Activated naive CD8-positive, alpha-beta T cell treated with anti-CD3 and anti-CD28 coated beads, Interleukin-2, amount 10 ng/mL, durations not matched to agents 7 days and 5 days (primary cell): ENCODE data around the gene HNMT. TPM values are rescaled to one million over a fixed set of nuclear protein-coding genes. Genes with fewer than 3 reads are reported as not detected.
"Not testable (repeated sequence)": the region's sequence is repeated elsewhere in the genome, so short reads cannot be mapped to it uniquely, and the experiment has no call there.

ENCODE experiments used
- ATAC-seq: fragments of 150-1000 bp; cut with Tn5 transposase; one replicate; pipeline ENCODE4 v1.10.0; 2021; ENCODE audit warnings: low read depth, moderate library complexity
- POLR2A ChIA-PET: fragments of 350-600 bp; sonication (Branson Sonifier 250); formaldehyde crosslinking; loops from one replicate; lab custom pipeline; 2021; ENCODE audit warnings: antibody characterized with exemption; lab: Charles Lee
- DNase-seq: peaks from one replicate; pipeline ENCODE4 v3.0.0; 2021
- H3K27ac Mint-ChIP-seq: one replicate; pipeline ENCODE4 v1.8.0; 2022; ENCODE audit warnings: mild to moderate bottlenecking, mixed read lengths
- H3K27me3 Mint-ChIP-seq: one replicate; pipeline ENCODE4 v1.8.0; 2022; ENCODE audit warnings: mild to moderate bottlenecking, moderate library complexity, mixed read lengths
- H3K36me3 Mint-ChIP-seq: one replicate; pipeline ENCODE4 v1.8.0; 2021; ENCODE audit warnings: mild to moderate bottlenecking, mixed read lengths
- H3K4me1 Mint-ChIP-seq: one replicate; pipeline ENCODE4 v1.8.0; 2021; ENCODE audit warnings: mixed read lengths
- H3K4me3 Mint-ChIP-seq: one replicate; pipeline ENCODE4 v1.8.0; 2022; ENCODE audit warnings: mild to moderate bottlenecking, moderate library complexity, mixed read lengths
- H3K9me3 Mint-ChIP-seq: one replicate; pipeline ENCODE4 v1.8.0; 2021; ENCODE audit warnings: mixed read lengths
- total RNA-seq, 2 experiments: library from RNA; stranded (reverse); gene quantifications; one replicate each; pipeline ENCODE4 v1.2.3, GENCODE V29; 2021

The HNMT gene
- total RNA-seq, 2 experiments from 2014 or later: 0.28 to 0.57 TPM

DNA sequence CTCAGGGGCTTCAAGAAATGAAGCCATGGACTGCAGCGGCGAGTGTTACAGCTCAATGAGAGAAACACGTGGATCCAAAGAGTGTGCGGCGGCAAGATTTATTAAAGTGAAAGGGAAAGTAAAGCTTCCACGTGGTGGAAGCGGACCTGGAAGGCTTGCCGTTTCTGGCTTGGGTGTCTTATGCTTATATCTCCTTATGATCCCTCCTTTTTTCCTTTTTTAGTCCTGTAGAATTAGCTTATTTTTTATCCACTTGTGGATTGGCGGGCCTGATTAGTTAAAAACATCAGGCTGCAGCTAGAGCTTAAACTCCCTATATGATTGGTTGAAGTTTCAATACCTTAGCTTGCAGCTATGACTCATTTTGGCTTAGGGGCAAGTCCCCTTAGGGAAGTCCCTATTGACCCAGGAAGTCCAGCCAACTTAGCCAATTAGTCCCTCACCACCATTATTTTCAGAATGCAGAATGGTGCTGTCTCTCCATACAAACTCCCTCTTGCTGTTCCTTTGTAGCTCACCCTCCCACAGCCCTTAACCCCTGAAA is 11.6 kb upstream of the HNMT start:
- H3K9me3 Mint-ChIP-seq: no peaks in the 10 kb centered on the region
- no peaks in the 10 kb centered on the region for H3K27me3 Mint-ChIP-seq
- no peak for DNase-seq
- POLR2A ChIA-PET: no interaction called here
- peaks cover 6% of the 10 kb centered on the region for H3K4me1 Mint-ChIP-seq
- H3K36me3 Mint-ChIP-seq: peaks cover 2% of the 10 kb centered on the region
- ATAC-seq: no peak
- H3K4me3 Mint-ChIP-seq: peak overlapping the region; percentile 61
- peak overlapping the region; percentile 74 for H3K27ac Mint-ChIP-seq

DNA sequence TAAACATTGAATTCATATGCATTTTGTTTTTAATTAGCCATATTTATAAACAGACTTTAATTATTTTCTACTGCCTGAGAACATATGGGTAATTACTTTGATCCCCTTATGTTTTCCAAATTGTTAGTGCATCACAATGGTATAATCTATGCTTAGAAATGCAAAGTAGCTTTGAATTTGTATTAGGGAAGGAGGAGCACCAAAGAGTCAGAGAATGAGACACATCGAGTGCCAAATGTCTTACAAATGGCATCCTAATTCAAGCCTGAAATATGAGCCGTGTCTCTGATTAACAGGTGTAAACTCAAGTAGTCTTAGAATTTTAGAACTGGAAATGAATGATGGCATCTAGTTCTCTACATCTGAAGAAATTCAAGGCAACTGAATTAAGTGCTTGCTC is 8.7 kb upstream of the HNMT start:
- no peak for ATAC-seq
- Mint-ChIP-seq H3K36me3 (peaks cover 2% of the 10 kb centered on the region), H3K9me3 (no peaks in the 10 kb centered on the region), H3K4me3 (no peak overlapping the region), H3K27ac (no peak overlapping the region), H3K27me3 (no peaks in the 10 kb centered on the region), H3K4me1 (peaks cover 6% of the 10 kb centered on the region)
- POLR2A ChIA-PET: interaction anchor here (0.6 kb wide), 1 partner anchor 677 kb away, joined by 3 read pairs; no protein-coding TSS in a partner anchor
- no peak for DNase-seq

DNA sequence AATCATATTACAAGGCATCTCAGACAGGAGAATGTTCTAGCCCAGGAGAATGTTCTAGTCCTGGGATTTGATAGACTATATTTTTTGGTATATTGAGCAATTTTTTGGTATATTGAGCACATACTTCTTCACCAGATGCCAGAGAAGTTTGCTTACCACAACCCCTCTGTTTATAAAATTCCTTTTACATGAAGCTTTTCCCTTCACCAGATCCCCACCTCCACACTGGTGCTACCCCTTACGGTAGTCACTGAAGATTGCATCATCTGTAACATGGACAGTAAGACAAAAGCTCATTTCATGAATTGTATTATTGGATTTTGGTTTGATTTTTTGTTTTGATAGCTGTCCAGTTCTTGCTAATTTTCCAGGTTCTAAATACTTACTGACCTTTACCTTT is 7.2 kb upstream of the HNMT start:
- Mint-ChIP-seq H3K4me1 (peaks cover 5% of the 10 kb centered on the region), H3K36me3 (peaks cover under 1% of the 10 kb centered on the region), H3K4me3 (no peak overlapping the region), H3K27ac (no peak overlapping the region), H3K27me3 (no peaks in the 10 kb centered on the region), H3K9me3 (peaks cover 2% of the 10 kb centered on the region)
- DNase-seq (no peak), ATAC-seq (no peak)
- POLR2A ChIA-PET: no interaction called here

DNA sequence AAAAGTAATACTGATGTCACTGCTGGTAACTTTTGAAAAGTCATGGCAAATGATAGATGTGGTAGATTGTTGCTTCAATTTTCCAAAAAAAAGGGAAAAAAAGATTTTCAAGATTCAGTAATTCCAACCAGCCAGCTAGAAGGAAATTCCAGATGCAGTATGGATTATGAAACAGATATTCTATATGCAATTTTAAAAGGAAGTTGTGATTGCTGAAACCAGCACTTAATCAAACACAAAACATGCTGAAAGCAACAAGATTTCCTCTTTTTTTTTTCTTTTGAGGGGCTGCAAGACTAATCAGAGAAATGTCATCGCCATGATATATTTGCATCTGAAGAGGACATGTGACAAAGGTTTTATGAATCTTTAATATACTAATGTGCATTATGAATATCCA is 5.1 kb upstream of the HNMT start:
- POLR2A ChIA-PET: no interaction called here
- no peaks in the 10 kb centered on the region for H3K4me1 Mint-ChIP-seq
- H3K27me3 Mint-ChIP-seq: no peaks in the 10 kb centered on the region
- no peaks in the 10 kb centered on the region for H3K36me3 Mint-ChIP-seq
- no peak for DNase-seq
- H3K4me3 Mint-ChIP-seq: no peak overlapping the region
- H3K9me3 Mint-ChIP-seq: peaks cover 2% of the 10 kb centered on the region
- H3K27ac Mint-ChIP-seq: no peak overlapping the region
- no peak for ATAC-seq

DNA sequence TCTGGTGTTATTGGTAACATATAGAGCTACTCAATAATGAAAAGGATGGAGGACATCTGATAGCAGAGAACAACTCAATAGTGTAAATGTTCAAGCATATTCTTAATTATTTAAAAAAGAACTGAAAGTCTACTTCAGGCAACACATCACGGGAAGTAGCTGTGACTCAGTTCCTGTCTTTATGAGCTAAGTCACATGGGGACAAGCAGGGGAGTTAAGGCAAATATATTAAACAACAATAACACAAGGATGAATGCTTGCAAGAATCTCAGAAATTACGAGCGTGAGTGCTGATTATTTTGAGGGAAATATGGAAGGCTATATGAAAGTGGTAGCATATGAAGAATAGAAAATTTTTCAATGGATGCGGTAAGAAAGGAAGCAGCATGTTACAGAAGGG is 4.0 kb upstream of the HNMT start:
- H3K4me1 Mint-ChIP-seq: no peaks in the 10 kb centered on the region
- H3K9me3 Mint-ChIP-seq: peaks cover 2% of the 10 kb centered on the region
- DNase-seq (no peak), ATAC-seq (no peak)
- H3K27ac Mint-ChIP-seq: no peak overlapping the region
- POLR2A ChIA-PET: no interaction called here
- H3K36me3 Mint-ChIP-seq: no peaks in the 10 kb centered on the region
- H3K27me3 Mint-ChIP-seq: no peaks in the 10 kb centered on the region
- H3K4me3 Mint-ChIP-seq: no peak overlapping the region

DNA sequence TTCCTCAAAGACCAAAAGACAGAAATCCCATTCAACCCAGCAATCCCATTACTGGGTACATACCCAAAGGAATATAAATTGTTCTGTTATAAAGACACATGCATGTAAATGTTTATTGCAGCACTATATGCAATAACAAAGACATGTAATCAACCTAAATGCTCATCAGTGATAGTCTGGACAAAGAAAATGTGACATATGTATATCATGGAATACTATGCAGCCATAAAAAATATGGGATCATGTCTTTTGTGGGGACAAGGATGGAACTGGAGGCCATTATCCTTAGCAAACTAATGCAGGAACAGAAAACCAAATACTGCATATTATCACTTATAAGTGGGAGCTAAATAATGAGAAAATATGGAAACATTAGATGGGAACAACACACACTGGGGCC is 2.7 kb upstream of the HNMT start:
- no peaks in the 10 kb centered on the region for H3K4me1 Mint-ChIP-seq
- DNase-seq: no peak
- H3K9me3 Mint-ChIP-seq: peaks cover 2% of the 10 kb centered on the region
- no peak overlapping the region for H3K27ac Mint-ChIP-seq
- H3K36me3 Mint-ChIP-seq: no peaks in the 10 kb centered on the region
- H3K27me3 Mint-ChIP-seq: no peaks in the 10 kb centered on the region
- H3K4me3 Mint-ChIP-seq: no peak overlapping the region
- no peak for ATAC-seq
- POLR2A ChIA-PET: no interaction called here

DNA sequence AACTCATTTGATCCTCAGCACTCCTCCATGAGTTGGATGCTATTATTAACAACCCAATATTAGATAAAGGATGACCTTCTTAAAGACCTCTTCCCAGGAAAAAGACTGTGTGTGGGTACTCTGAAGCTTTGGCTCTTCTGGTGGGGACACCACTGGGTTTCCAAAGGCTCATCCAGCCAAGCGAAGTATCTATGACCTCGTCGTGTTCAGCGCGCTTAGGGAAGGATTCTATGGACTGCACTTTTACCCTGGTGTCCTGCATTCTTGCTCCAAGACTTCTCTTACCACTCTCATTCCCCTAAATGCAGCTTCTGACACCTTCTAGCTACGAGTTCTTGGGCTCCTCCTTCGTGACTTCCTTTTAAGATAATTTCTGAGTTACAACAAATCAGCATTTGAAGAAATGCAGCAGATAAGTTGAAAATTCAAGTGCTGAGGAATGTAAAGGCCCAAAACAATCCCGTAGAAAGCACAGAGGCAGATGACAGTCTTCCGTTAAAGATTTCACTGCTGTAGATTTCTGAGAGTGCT is 673 bp upstream of the HNMT start:
- Mint-ChIP-seq H3K27ac (no peak overlapping the region), H3K27me3 (no peaks in the 10 kb centered on the region), H3K4me3 (no peak overlapping the region), H3K9me3 (peaks cover 2% of the 10 kb centered on the region), H3K36me3 (no peaks in the 10 kb centered on the region), H3K4me1 (no peaks in the 10 kb centered on the region)
- DNase-seq (no peak), ATAC-seq (no peak)
- POLR2A ChIA-PET: no interaction called here

DNA sequence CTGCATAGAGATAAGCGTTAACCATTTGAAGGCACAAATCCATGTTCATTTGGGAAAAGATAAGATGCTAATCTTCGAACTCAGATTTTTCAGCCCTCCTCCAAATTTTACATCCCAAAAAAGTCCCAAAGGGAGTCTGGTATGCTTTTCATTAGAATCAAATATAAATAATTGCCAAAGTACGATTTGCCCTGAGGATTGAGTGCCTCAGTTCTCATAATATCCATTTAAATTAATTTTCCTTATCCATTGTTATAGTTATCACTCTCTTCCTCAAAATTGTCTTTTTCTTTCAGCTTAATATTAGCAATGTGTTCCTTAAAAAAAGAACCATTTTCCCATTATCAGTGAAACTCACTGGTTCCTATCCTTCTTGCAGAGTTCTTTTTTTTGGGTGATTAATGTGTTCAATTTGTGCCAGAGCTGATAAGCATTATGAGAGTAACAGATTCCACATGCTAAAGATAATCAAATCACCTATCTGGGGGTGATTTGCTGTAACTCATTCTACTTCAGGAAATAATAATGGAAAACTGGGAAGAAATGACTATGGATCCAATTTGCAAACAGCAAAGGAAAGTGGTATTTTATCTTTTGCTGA is 686 bp downstream of the HNMT start:
- DNase-seq: no peak
- peaks cover 2% of the 10 kb centered on the region for H3K9me3 Mint-ChIP-seq
- H3K4me3 Mint-ChIP-seq: no peak overlapping the region
- ATAC-seq: no peak
- H3K27me3 Mint-ChIP-seq: peaks cover 4% of the 10 kb centered on the region
- no peak overlapping the region for H3K27ac Mint-ChIP-seq
- POLR2A ChIA-PET: no interaction called here
- no peaks in the 10 kb centered on the region for H3K36me3 Mint-ChIP-seq
- no peaks in the 10 kb centered on the region for H3K4me1 Mint-ChIP-seq

DNA sequence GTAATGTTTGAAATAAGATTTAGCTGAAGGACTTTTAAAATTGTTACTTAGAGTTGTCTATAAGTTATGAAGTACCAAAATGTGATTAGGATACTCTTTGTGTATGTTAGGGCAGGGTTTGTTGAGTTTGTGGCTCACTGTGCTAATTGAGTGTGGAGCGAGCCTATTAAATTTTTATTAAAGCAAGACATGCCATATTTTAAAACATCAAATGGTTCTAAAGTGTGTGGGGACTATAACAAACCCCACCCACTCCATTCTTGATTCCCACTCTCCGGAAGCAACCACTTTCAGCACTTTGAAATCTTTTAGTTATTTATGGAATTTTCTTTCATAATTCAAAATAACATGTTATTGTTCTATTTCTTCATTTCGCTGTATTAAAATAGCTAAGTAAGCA is 1.8 kb downstream of the HNMT start:
- Mint-ChIP-seq H3K27ac (no peak overlapping the region), H3K36me3 (no peaks in the 10 kb centered on the region), H3K4me3 (no peak overlapping the region), H3K27me3 (peaks cover 6% of the 10 kb centered on the region), H3K4me1 (no peaks in the 10 kb centered on the region), H3K9me3 (peaks cover 2% of the 10 kb centered on the region)
- DNase-seq (no peak), ATAC-seq (no peak)
- POLR2A ChIA-PET: no interaction called here

DNA sequence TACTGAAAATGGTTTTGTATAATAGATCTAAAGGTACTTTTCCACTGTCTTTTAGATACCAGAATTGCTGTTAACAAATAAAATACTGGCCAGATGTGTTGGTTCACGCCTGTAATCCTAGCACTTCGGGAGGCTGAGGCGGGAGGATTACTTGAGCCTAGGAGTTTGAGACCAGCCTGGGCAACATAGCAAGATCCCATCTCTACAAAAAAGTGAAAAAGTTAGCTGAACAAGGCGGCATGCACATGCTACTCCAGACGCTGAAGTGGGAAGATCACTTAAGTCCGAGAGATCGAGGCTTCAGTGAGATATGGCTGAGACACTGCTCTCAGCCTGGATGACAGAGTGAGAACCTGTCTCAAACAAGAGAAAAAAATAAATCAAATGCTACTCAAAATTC is 2.8 kb downstream of the HNMT start:
- no peak for DNase-seq
- Mint-ChIP-seq H3K27me3 (peaks cover 6% of the 10 kb centered on the region), H3K4me1 (no peaks in the 10 kb centered on the region), H3K4me3 (no peak overlapping the region), H3K36me3 (no peaks in the 10 kb centered on the region), H3K27ac (no peak overlapping the region), H3K9me3 (no peaks in the 10 kb centered on the region)
- no peak for ATAC-seq
- POLR2A ChIA-PET: no interaction called here

DNA sequence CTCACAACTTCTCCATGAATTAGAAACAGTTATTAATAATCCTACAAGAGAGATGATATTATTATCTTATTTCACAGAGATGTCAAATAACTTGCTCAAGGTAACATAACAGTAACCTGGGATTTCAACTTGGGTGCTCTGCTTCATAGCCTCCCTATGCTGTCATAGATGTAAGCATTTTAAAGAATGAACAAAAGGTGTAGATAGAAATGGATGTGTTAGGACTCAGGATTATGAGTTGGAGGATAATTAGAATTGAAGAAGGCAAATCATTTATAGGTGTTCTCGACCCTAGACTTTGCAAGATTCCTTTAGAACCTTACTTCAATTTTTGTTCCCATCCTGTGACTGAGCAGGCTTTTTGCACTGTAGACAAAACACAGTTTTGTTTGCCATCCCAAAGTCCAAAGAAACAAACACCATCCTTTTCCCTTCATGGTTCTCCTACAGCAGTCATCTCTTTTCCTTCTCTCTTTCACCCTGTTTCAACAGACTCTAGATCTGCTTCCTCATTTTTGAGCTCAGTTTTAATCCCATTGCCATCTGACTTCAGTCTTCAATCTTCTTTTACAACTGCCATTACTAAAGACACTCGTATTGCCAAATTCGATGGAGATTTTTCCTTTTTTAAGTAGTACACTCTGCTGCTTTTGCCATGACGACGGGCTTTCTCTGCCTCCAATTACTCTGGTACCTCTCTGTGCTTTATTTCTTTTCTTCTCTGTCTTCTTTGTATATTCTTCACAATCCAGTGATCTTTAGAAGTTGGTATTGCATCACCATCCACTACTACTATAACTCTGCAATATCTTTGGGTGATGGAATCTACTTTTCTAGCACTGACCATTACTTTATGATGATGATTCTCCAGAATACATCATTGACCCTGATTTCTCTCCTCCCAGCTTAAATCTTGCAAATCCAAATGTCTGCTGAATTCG is 4.5 kb downstream of the HNMT start:
- H3K4me1 Mint-ChIP-seq: no peaks in the 10 kb centered on the region
- no peak for ATAC-seq
- H3K36me3 Mint-ChIP-seq: no peaks in the 10 kb centered on the region
- POLR2A ChIA-PET: no interaction called here
- peaks cover 6% of the 10 kb centered on the region for H3K27me3 Mint-ChIP-seq
- no peak overlapping the region for H3K4me3 Mint-ChIP-seq
- no peak for DNase-seq
- H3K27ac Mint-ChIP-seq: no peak overlapping the region
- H3K9me3 Mint-ChIP-seq: no peaks in the 10 kb centered on the region

DNA sequence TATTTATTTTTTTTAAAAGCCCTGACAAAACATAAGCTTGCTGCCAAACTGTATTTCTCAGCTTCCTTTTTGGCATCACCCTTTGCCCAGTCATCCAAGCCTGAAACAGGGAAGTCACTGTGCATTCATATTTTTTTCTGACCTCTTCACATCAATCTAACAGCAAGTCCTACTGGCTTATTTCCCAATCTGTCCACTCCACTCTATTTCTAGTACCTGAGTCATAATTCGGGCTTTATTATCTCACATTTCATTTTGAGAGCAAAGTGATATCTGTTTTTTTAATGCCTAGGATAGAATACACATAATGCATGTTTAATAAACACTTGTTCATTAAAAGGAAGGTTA is 5.1 kb downstream of the HNMT start:
- H3K36me3 Mint-ChIP-seq: no peaks in the 10 kb centered on the region
- H3K9me3 Mint-ChIP-seq: no peaks in the 10 kb centered on the region
- H3K27ac Mint-ChIP-seq: no peak overlapping the region
- H3K4me3 Mint-ChIP-seq: no peak overlapping the region
- POLR2A ChIA-PET: no interaction called here
- no peak for ATAC-seq
- H3K27me3 Mint-ChIP-seq: peaks cover 6% of the 10 kb centered on the region
- H3K4me1 Mint-ChIP-seq: no peaks in the 10 kb centered on the region
- no peak for DNase-seq

DNA sequence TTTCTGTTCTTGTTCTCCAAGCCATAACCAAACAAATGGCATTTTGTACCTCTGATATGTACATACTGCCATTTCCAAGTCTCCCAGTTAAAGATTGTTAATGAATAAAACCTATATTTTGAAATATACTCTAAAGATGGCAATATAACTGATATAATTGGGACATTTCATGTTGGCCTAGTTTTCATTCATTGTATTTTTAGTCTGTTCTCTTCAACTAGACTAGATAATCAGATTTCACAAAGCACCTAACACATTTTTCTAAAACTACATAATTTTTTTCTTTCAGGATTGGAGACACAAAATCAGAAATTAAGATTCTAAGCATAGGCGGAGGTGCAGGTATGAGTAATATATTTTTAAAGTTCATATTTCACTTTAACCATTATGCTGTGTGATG is 5.6 kb downstream of the HNMT start:
- ATAC-seq (no peak), DNase-seq (no peak)
- Mint-ChIP-seq H3K27me3 (peaks cover 6% of the 10 kb centered on the region), H3K36me3 (no peaks in the 10 kb centered on the region), H3K4me3 (no peak overlapping the region), H3K9me3 (no peaks in the 10 kb centered on the region), H3K4me1 (no peaks in the 10 kb centered on the region), H3K27ac (no peak overlapping the region)
- POLR2A ChIA-PET: no interaction called here

DNA sequence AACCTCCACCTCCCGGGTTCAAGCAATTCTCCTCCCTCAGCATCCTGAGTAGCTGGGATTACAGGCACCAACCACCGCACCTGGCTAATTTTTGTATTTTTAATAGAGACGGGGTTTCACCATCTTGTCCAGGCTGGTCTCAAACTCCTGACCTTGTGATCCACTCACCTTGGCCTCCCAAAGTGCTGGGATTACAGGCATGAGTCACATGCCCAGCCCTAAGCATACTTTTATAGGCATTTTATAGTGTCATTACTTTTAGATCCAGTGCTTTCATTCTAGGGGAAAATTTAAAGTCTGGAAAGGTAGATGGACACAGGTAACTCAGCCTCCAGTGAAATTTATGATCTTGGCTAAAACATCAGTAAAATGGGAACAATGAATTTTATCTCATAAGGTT is 7.0 kb downstream of the HNMT start:
- H3K9me3 Mint-ChIP-seq, H3K27ac Mint-ChIP-seq, POLR2A ChIA-PET, H3K27me3 Mint-ChIP-seq, ATAC-seq, H3K4me1 Mint-ChIP-seq, DNase-seq, H3K36me3 Mint-ChIP-seq, H3K4me3 Mint-ChIP-seq: not testable (repeated sequence)
